ENCODE results near the gene KCNIP4. TPM values are rescaled to one million over a fixed set of nuclear protein-coding genes. Genes with fewer than 3 reads are reported as not detected.
A peak's percentile ranks its signal among the peaks of the same experiment; 100 is the strongest.

KCNIP4 gene
- total and polyA plus RNA-seq, 2 experiments from 2014 or later: 0.69 to 1.00 TPM

DNA sequence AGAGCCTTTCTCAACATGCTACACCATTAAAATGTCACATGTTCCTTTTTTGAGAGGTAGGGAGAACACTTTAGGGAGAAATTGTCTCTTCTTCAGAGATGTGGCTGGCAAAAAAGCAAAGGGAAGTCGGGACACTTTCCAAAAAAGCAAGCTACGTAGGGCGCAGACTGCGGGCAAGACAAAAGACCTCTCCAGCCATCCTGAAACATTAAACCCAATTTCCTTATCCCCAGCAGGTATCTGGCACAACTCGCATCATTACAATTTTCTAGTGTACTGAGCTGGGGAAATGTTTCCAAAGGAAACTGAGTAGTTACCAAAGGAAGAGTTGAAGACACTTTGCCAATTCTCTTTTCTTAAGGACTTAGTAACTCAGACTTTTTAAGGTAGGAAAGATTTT is 1132.3 kb downstream of the KCNIP4 start:
- Histone ChIP-seq H2AFZ (no peak overlapping the region), H3K27me3 (no peaks in the 10 kb centered on the region), H3K79me2 (no peaks in the 10 kb centered on the region), H3K9me2 (replicated peaks; ENCODE audit: insufficient read depth) (no peaks in the 10 kb centered on the region), H3K4me3 (no peak overlapping the region), H4K20me1 (ENCODE audit: insufficient read depth, poor library complexity, severe bottlenecking) (no peaks in the 10 kb centered on the region), H3K4me2 (no peak overlapping the region), H3K27ac (no peak overlapping the region), H3K4me1 (ENCODE audit: insufficient read depth) (no peaks in the 10 kb centered on the region), H3K9me3 (ENCODE audit: low read depth) (no peaks in the 10 kb centered on the region), H3K36me3 (replicated peaks; ENCODE audit: insufficient read depth, low read depth) (no peaks in the 10 kb centered on the region)
- TF ChIP-seq EZH2phosphoT487 (IDR thresholded peaks at IDR 0.05; ENCODE audit: low read depth, severe bottlenecking, unreplicated experiment): no peak
- no peak for TF ChIP-seq EZH2 (IDR thresholded peaks at IDR 0.05; ENCODE audit: borderline replicate concordance)
- TF ChIP-seq, protein P1, sequence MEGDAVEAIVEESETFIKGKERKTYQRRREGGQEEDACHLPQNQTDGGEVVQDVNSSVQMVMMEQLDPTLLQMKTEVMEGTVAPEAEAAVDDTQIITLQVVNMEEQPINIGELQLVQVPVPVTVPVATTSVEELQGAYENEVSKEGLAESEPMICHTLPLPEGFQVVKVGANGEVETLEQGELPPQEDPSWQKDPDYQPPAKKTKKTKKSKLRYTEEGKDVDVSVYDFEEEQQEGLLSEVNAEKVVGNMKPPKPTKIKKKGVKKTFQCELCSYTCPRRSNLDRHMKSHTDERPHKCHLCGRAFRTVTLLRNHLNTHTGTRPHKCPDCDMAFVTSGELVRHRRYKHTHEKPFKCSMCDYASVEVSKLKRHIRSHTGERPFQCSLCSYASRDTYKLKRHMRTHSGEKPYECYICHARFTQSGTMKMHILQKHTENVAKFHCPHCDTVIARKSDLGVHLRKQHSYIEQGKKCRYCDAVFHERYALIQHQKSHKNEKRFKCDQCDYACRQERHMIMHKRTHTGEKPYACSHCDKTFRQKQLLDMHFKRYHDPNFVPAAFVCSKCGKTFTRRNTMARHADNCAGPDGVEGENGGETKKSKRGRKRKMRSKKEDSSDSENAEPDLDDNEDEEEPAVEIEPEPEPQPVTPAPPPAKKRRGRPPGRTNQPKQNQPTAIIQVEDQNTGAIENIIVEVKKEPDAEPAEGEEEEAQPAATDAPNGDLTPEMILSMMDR (IDR thresholded peaks at IDR 0.05; ENCODE audit: poor library complexity): no peak
- no peak for DNase-seq (ENCODE audit: low spot score)
- WGBS (ENCODE audit: low lambda C conversion rate, missing lambda C conversion rate): 96% methylated on average over 5 of the region's 5 CpGs

DNA sequence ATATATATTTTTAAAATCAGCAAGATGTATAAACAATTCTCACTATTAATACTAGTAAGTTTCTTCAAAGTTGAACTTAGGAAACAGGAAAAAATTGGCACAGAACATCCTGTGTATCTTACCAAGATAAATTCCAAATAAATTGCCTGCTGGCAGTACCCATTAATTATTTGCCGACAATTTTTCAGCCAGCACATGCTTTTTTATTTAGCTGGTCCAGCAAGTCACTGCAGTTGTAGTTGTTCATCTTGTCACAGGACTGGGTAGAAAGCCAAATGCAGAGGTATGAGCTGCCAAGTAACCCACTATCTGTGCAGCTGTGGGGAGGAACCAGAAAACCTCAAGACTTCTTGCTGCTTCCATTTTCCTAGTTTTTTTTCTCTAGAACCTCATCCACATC is 1134.9 kb downstream of the KCNIP4 start:
- H2AFZ ChIP-seq: no peak overlapping the region
- 79% methylated on average over 1 of the region's 1 CpG for WGBS (ENCODE audit: low lambda C conversion rate, missing lambda C conversion rate)
- DNase-seq (ENCODE audit: low spot score): no peak
- no peaks in the 10 kb centered on the region for H3K79me2 ChIP-seq
- no peaks in the 10 kb centered on the region for H3K4me1 ChIP-seq (ENCODE audit: insufficient read depth)
- no peaks in the 10 kb centered on the region for H4K20me1 ChIP-seq (ENCODE audit: insufficient read depth, poor library complexity, severe bottlenecking)
- no peaks in the 10 kb centered on the region for H3K9me3 ChIP-seq (ENCODE audit: low read depth)
- H3K27ac ChIP-seq: no peak overlapping the region
- H3K36me3 ChIP-seq (replicated peaks; ENCODE audit: insufficient read depth, low read depth): no peaks in the 10 kb centered on the region
- H3K27me3 ChIP-seq: no peaks in the 10 kb centered on the region
- H3K9me2 ChIP-seq (replicated peaks; ENCODE audit: insufficient read depth): no peaks in the 10 kb centered on the region
- H3K4me2 ChIP-seq: no peak overlapping the region
- TF ChIP-seq EZH2phosphoT487 (IDR thresholded peaks at IDR 0.05; ENCODE audit: low read depth, severe bottlenecking, unreplicated experiment) (no peak), EZH2 (IDR thresholded peaks at IDR 0.05; ENCODE audit: borderline replicate concordance) (no peak)
- TF ChIP-seq, protein P1 (IDR thresholded peaks at IDR 0.05; ENCODE audit: poor library complexity): no peak
- no peak overlapping the region for H3K4me3 ChIP-seq

DNA sequence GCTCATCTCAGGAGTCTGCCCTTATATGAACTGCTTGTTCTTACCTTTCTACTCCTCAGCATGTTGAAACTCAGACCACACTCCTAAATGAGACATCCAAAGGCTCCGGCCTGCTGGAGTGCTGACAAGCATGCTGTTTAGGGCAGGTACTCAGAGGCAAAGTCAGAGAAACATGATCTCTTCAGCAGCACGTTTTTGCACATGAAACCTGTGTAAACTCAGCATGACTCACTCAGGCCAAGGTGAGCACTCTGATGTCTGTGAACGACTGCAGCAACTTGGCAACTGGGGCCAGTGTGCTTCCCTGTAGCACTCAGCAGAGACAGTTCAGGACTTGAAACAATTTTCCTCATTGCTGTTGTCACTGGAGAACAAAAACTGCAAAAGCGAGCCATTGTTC is 1138.8 kb downstream of the KCNIP4 start:
- Histone ChIP-seq H3K9me3 (ENCODE audit: low read depth) (no peaks in the 10 kb centered on the region), H3K4me1 (ENCODE audit: insufficient read depth) (no peaks in the 10 kb centered on the region), H2AFZ (no peak overlapping the region), H3K4me2 (no peak overlapping the region), H3K79me2 (no peaks in the 10 kb centered on the region), H3K36me3 (replicated peaks; ENCODE audit: insufficient read depth, low read depth) (no peaks in the 10 kb centered on the region), H3K4me3 (no peak overlapping the region), H3K9me2 (replicated peaks; ENCODE audit: insufficient read depth) (no peaks in the 10 kb centered on the region), H3K27ac (peak overlapping the region; percentile 64), H3K27me3 (no peaks in the 10 kb centered on the region), H4K20me1 (ENCODE audit: insufficient read depth, poor library complexity, severe bottlenecking) (no peaks in the 10 kb centered on the region)
- TF ChIP-seq EZH2phosphoT487 (IDR thresholded peaks at IDR 0.05; ENCODE audit: low read depth, severe bottlenecking, unreplicated experiment): no peak
- TF ChIP-seq, protein P1 (IDR thresholded peaks at IDR 0.05; ENCODE audit: poor library complexity): no peak
- no peak for TF ChIP-seq EZH2 (IDR thresholded peaks at IDR 0.05; ENCODE audit: borderline replicate concordance)
- 24% methylated on average over 4 of the region's 4 CpGs for WGBS (ENCODE audit: low lambda C conversion rate, missing lambda C conversion rate)
- peak; percentile 79 for DNase-seq (ENCODE audit: low spot score)

DNA sequence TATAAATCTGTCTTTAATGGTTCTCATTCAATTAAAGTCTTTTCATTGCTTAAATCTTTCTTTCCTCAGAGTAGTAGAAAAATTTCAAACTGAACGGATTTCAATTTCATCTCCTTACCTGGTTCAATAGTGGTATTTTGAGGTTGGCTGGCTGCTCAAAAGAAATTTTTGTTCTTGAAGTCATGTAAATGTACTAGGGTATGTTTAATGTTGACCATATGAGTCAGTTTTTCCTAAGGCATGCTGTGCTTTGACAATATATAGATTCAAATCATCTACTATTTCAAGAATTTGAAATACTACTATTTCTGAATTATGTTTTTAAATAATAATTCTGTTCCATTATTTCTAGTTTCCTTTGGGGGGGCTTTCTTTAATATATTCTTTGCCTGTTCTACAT is 1142.9 kb downstream of the KCNIP4 start:
- TF ChIP-seq EZH2 (IDR thresholded peaks at IDR 0.05; ENCODE audit: borderline replicate concordance): no peak
- TF ChIP-seq, protein P1 (IDR thresholded peaks at IDR 0.05; ENCODE audit: poor library complexity): no peak
- TF ChIP-seq EZH2phosphoT487 (IDR thresholded peaks at IDR 0.05; ENCODE audit: low read depth, severe bottlenecking, unreplicated experiment): no peak
- no peaks in the 10 kb centered on the region for H3K36me3 ChIP-seq (replicated peaks; ENCODE audit: insufficient read depth, low read depth)
- no peaks in the 10 kb centered on the region for H3K9me2 ChIP-seq (replicated peaks; ENCODE audit: insufficient read depth)
- no peaks in the 10 kb centered on the region for H3K27me3 ChIP-seq
- no peaks in the 10 kb centered on the region for H3K79me2 ChIP-seq
- H4K20me1 ChIP-seq (ENCODE audit: insufficient read depth, poor library complexity, severe bottlenecking): no peaks in the 10 kb centered on the region
- no peak overlapping the region for H3K27ac ChIP-seq
- H3K4me1 ChIP-seq (ENCODE audit: insufficient read depth): no peaks in the 10 kb centered on the region
- peaks cover 1% of the 10 kb centered on the region for H3K9me3 ChIP-seq (ENCODE audit: low read depth)
- no peak overlapping the region for H3K4me3 ChIP-seq
- no peak overlapping the region for H3K4me2 ChIP-seq
- H2AFZ ChIP-seq: no peak overlapping the region
- no peak for DNase-seq (ENCODE audit: low spot score)
- 84% methylated on average over 1 of the region's 1 CpG for WGBS (ENCODE audit: low lambda C conversion rate, missing lambda C conversion rate)

All from hepatocyte (in vitro differentiated cells).